ENCODE data around the gene CX3CR1.

Gene CX3CR1

GRCh38 chr3:39276746-39277145 lies 3.1 kb downstream of the CX3CR1 start:
- Histone ChIP-seq H3K27me3 (ENCODE audit: insufficient read depth, low read depth, severe bottlenecking) (no peaks in the 10 kb centered on the region), H3K27ac (no peak overlapping the region), H3K36me3 (no peaks in the 10 kb centered on the region), H3K9me3 (ENCODE audit: severe bottlenecking) (no peaks in the 10 kb centered on the region), H3K4me3 (ENCODE audit: low read depth, low read length) (no peak overlapping the region)
- DNase-seq = no peak
- TF ChIP-seq CTCF (IDR thresholded peaks at IDR 0.05; ENCODE audit: low read depth, low read length) = no peak

- Histone ChIP-seq H3K27me3 (ENCODE audit: insufficient read depth, low read depth, severe bottlenecking) (no peaks in the 10 kb centered on the region), H3K36me3 (no peaks in the 10 kb centered on the region), H3K27ac (no peak overlapping the region), H3K9me3 (ENCODE audit: severe bottlenecking) (no peaks in the 10 kb centered on the region), H3K4me3 (ENCODE audit: low read depth, low read length) (no peak overlapping the region)
- no peak for TF ChIP-seq CTCF (IDR thresholded peaks at IDR 0.05; ENCODE audit: low read depth, low read length)
- DNase-seq = no peak
Observed at GRCh38 chr3:39275963-39276593, 3.8 kb downstream of the CX3CR1 start.

GRCh38 chr3:39275052-39275451 lies 4.8 kb downstream of the CX3CR1 start:
- Histone ChIP-seq H3K9me3 (ENCODE audit: severe bottlenecking) (no peaks in the 10 kb centered on the region), H3K27me3 (ENCODE audit: insufficient read depth, low read depth, severe bottlenecking) (no peaks in the 10 kb centered on the region), H3K4me3 (ENCODE audit: low read depth, low read length) (no peak overlapping the region), H3K27ac (no peak overlapping the region), H3K36me3 (no peaks in the 10 kb centered on the region)
- no peak for DNase-seq
- TF ChIP-seq CTCF (IDR thresholded peaks at IDR 0.05; ENCODE audit: low read depth, low read length) = no peak

- DNase-seq = no peak
- Histone ChIP-seq H3K27me3 (ENCODE audit: insufficient read depth, low read depth, severe bottlenecking) (no peaks in the 10 kb centered on the region), H3K4me3 (ENCODE audit: low read depth, low read length) (no peak overlapping the region), H3K9me3 (ENCODE audit: severe bottlenecking) (no peaks in the 10 kb centered on the region), H3K36me3 (no peaks in the 10 kb centered on the region), H3K27ac (no peak overlapping the region)
- peak; percentile 25; the same call in 1 of the 2 replicates for TF ChIP-seq CTCF (IDR thresholded peaks at IDR 0.05; ENCODE audit: low read depth, low read length)
Observed at GRCh38 chr3:39273119-39273518, 6.7 kb downstream of the CX3CR1 start.

- Histone ChIP-seq H3K27me3 (ENCODE audit: insufficient read depth, low read depth, severe bottlenecking) (no peaks in the 10 kb centered on the region), H3K9me3 (ENCODE audit: severe bottlenecking) (no peaks in the 10 kb centered on the region), H3K36me3 (no peaks in the 10 kb centered on the region), H3K4me3 (ENCODE audit: low read depth, low read length) (no peak overlapping the region), H3K27ac (no peak overlapping the region)
- DNase-seq = no peak
- no peak for TF ChIP-seq CTCF (IDR thresholded peaks at IDR 0.05; ENCODE audit: low read depth, low read length)
Observed at GRCh38 chr3:39272191-39272590, 7.6 kb downstream of the CX3CR1 start.

GRCh38 chr3:39271363-39271914 lies 8.4 kb downstream of the CX3CR1 start:
- H3K4me3 ChIP-seq (ENCODE audit: low read depth, low read length) = no peak overlapping the region
- H3K9me3 ChIP-seq (ENCODE audit: severe bottlenecking) = no peaks in the 10 kb centered on the region
- no peak for TF ChIP-seq CTCF (IDR thresholded peaks at IDR 0.05; ENCODE audit: low read depth, low read length)
- H3K36me3 ChIP-seq = no peaks in the 10 kb centered on the region
- no peak for DNase-seq
- no peak overlapping the region for H3K27ac ChIP-seq
- no peaks in the 10 kb centered on the region for H3K27me3 ChIP-seq (ENCODE audit: insufficient read depth, low read depth, severe bottlenecking)
